HepG2 (cell line): ENCODE measurements around the gene GUK1. TPM values are rescaled to one million over a fixed set of nuclear protein-coding genes. Genes with fewer than 3 reads are reported as not detected.

ENCODE experiments used
- ATAC-seq: fragments of 200-7000 bp; cut with Tn5 transposase; 3 replicates; pipeline ENCODE4 v1.9.1; 2020; ENCODE audit warnings: mild to moderate bottlenecking, moderate library complexity
- BruUV-seq: library from RNA; stranded (reverse); fragments of 400-500 nt; replicated peaks from 2 replicates; lab custom pipeline; 2021; lab: Mats Ljungman, UMichigan
- CTCF ChIA-PET: fragments of 300-600 bp; formaldehyde crosslinking; extraction: SDS; loops from one replicate; lab custom pipeline; 2021; ENCODE audit warnings: low total read pairs, inconsistent platforms, low intra/inter-chr PET ratio; lab: Yijun Ruan, JAX
- POLR2A ChIA-PET: fragments of 350-600 bp; sonication (Branson Sonifier 250); formaldehyde crosslinking; loops from one replicate; lab custom pipeline; 2020; ENCODE audit warnings: antibody characterized with exemption, inconsistent platforms; lab: Yijun Ruan, JAX
- DNase-seq: peaks from one replicate; pipeline ENCODE4 v3.0.0-alpha.2; 2015; ENCODE audit warnings: low spot score
- FAIRE-seq: peaks from 3 replicates; lab custom pipeline; 2011; peaks lifted over from hg19 to GRCh38; lab: Jason Lieb, UNC
- H2AFZ ChIP-seq: one replicate; pipeline ENCODE4 v1.6.1; 2011; ENCODE audit warnings: low read length, inconsistent platforms
- H3K27ac ChIP-seq: fragments of 300-600 bp; 3 replicates; pipeline ENCODE4 v1.8.0; 2011; ENCODE audit warnings: mixed run types, mild to moderate bottlenecking, mixed read lengths, low read length, inconsistent platforms; ENCODE audit not compliant: insufficient read depth; ENCODE audit errors: extremely low read length
- H3K27me3 ChIP-seq, 2 experiments: fragments of 200-600 bp in 1 of 2; 2 replicates in 1 of 2; 3 replicates in 1 of 2; pipeline versions ENCODE4 v1.6.0 to v1.8.0; 2011; ENCODE audit warnings: low read length in 2 of 2, mild to moderate bottlenecking in 2 of 2, moderate library complexity in 2 of 2, inconsistent platforms in 1 of 2; ENCODE audit not compliant: insufficient read depth in 2 of 2, control insufficient read depth in 1 of 2
- H3K36me3 ChIP-seq, 2 experiments: fragments of 200-600 bp in 1 of 2; replicated peaks in 1 of 2; 2 replicates in 1 of 2; 3 replicates in 1 of 2; pipeline versions ENCODE4 v1.5.1 to v1.8.0; 2011; ENCODE audit warnings: low read length in 2 of 2, inconsistent platforms in 1 of 2; ENCODE audit not compliant: insufficient read depth in 2 of 2, control insufficient read depth in 1 of 2
- H3K4me1 ChIP-seq: 2 replicates; pipeline ENCODE4 v1.5.1; 2012; ENCODE audit warnings: low read length, inconsistent platforms; ENCODE audit not compliant: insufficient read depth
- H3K4me2 ChIP-seq: 2 replicates; pipeline ENCODE4 v1.6.0; 2011; ENCODE audit warnings: low read depth, low read length, inconsistent platforms
- H3K4me3 ChIP-seq, 3 experiments: fragments of 200-600 bp in 1 of 3; sonication (generic), shearing (Covaris generic) in 1 of 3; replicated peaks in 1 of 3; 2 replicates each; pipeline ENCODE4 v1.5.1; 2011 to 2016; ENCODE audit warnings: low read length in 3 of 3, inconsistent platforms in 2 of 3, low read depth in 2 of 3, mild to moderate bottlenecking in 2 of 3, control low read depth in 1 of 3, mixed read lengths in 1 of 3; ENCODE audit not compliant: insufficient read depth in 1 of 3
- H3K79me2 ChIP-seq: one replicate; pipeline ENCODE4 v1.6.1; 2011; ENCODE audit warnings: low read length, inconsistent platforms; ENCODE audit not compliant: insufficient read depth
- H3K9ac ChIP-seq: 2 replicates; pipeline ENCODE4 v1.6.0; 2011; ENCODE audit warnings: mild to moderate bottlenecking, low read depth, low read length, inconsistent platforms; ENCODE audit not compliant: insufficient read depth
- H3K9me3 ChIP-seq: 2 replicates; pipeline ENCODE4 v1.5.1; 2012; ENCODE audit warnings: mild to moderate bottlenecking, low read length
- H4K20me1 ChIP-seq: 2 replicates; pipeline ENCODE4 v1.6.0; 2011; ENCODE audit warnings: inconsistent platforms, mild to moderate bottlenecking, low read length, moderate library complexity; ENCODE audit not compliant: insufficient read depth
- ADNP ChIP-seq: sonication (generic); formaldehyde crosslinking; IDR thresholded peaks from 2 replicates; pipeline ENCODE4 v1.4.0; 2020; ENCODE audit warnings: missing genetic modification reagents
- CBX2 ChIP-seq, 2 experiments: fragments of 200-600 bp in 1 of 2; sonication (generic); formaldehyde crosslinking in 1 of 2; IDR thresholded peaks; 2 replicates each; pipeline versions ENCODE4 v1.7.0 to v1.8.1; 2018 to 2022; ENCODE audit warnings: low read depth in 2 of 2, low read length in 1 of 2, mild to moderate bottlenecking in 1 of 2, missing genetic modification reagents in 1 of 2
- CCDC6 ChIP-seq: sonication (generic); formaldehyde crosslinking; IDR thresholded peaks from 2 replicates; pipeline ENCODE4 v1.8.1; 2022; ENCODE audit warnings: mild to moderate bottlenecking, missing genetic modification reagents, moderate library complexity
- DDIT3 ChIP-seq: sonication (generic); formaldehyde crosslinking; IDR thresholded peaks from 2 replicates; pipeline ENCODE4 v1.4.0; 2020; ENCODE audit warnings: mild to moderate bottlenecking, missing genetic modification reagents
- FOSL2 ChIP-seq: sonication (generic); formaldehyde crosslinking; IDR thresholded peaks from 2 replicates; pipeline ENCODE4 v1.4.0; 2020; ENCODE audit warnings: missing genetic modification reagents
- GATAD1 ChIP-seq: IDR thresholded peaks from 2 replicates; pipeline ENCODE4 v1.6.1; 2016; ENCODE audit warnings: missing genetic modification reagents, missing compliant biosample characterization
- HNRNPH1 ChIP-seq: fragments of 200-400 bp; formaldehyde crosslinking; optimal IDR thresholded peaks from 2 replicates; pipeline ENCODE3; 2017; ENCODE audit warnings: mild to moderate bottlenecking, low read depth, low read length
- IRF9 ChIP-seq: sonication (generic); formaldehyde crosslinking; IDR thresholded peaks from 2 replicates; pipeline ENCODE4 v1.8.0; 2022; ENCODE audit warnings: missing genetic modification reagents, mild to moderate bottlenecking, borderline replicate concordance
- SMARCC2 ChIP-seq: fragments of 450-650 bp; IDR thresholded peaks from 2 replicates; pipeline ENCODE4 v1.6.1; 2017; ENCODE audit warnings: antibody characterized with exemption, mild to moderate bottlenecking
- SP2 ChIP-seq: sonication (generic); formaldehyde crosslinking; IDR thresholded peaks from 2 replicates; pipeline ENCODE4 v1.5.1; 2020; ENCODE audit warnings: mild to moderate bottlenecking, missing genetic modification reagents
- ZBTB40 ChIP-seq, 2 experiments: fragments of 450-650 bp in 1 of 2; sonication (generic) in 1 of 2; formaldehyde crosslinking in 1 of 2; IDR thresholded peaks; 2 replicates each; pipeline versions ENCODE4 v1.6.1 to v1.8.0; 2016 to 2022; ENCODE audit warnings: antibody characterized with exemption in 1 of 2, mild to moderate bottlenecking in 1 of 2, missing genetic modification reagents in 1 of 2
- ZNF34 ChIP-seq: sonication (generic); formaldehyde crosslinking; IDR thresholded peaks from 2 replicates; pipeline ENCODE4 v1.4.0; 2020; ENCODE audit warnings: mild to moderate bottlenecking, missing genetic modification reagents, borderline replicate concordance
- ZNF446 ChIP-seq: sonication (generic); formaldehyde crosslinking; IDR thresholded peaks from 2 replicates; pipeline ENCODE4 v1.5.0; 2020; ENCODE audit warnings: mild to moderate bottlenecking, missing genetic modification reagents
- ZNF746 ChIP-seq: sonication (generic); formaldehyde crosslinking; IDR thresholded peaks from 2 replicates; pipeline ENCODE4 v1.8.0; 2022; ENCODE audit warnings: mild to moderate bottlenecking, missing genetic modification reagents
- WGBS: methylation state at CpG from one replicate; pipeline ENCODE4 v1.1.6; 2017; ENCODE audit warnings: low lambda C conversion rate; 5-methylcytosine and 5-hydroxymethylcytosine counted together
- in situ Hi-C: cut with HindIII; loops from 2 replicates; pipeline ENCODE4 v1.10.0; 2017; ENCODE audit warnings: low pct_unique_long_range_greater_than_20kb; ENCODE audit not compliant: extremely low pct_ligation_motif_present
- intact Hi-C: fragments of 100-400 bp; cut with micrococcal nuclease; formaldehyde crosslinking; loops from one replicate; pipeline ENCODE4 v1.10.0; 2022; ENCODE audit not compliant: unreplicated experiment
- polyA plus RNA-seq, 8 experiments: library from polyadenylated mRNA; depleted of rRNA in 3 of 8; stranded (reverse) in 7 of 8; unstranded in 1 of 8; fragments of >200 nt; fragmentation: Illumina TruSeq in 4 of 8; extraction: Trizol in 4 of 8; gene quantifications; 2 replicates each; pipeline versions ENCODE4 v1.2.1 to v1.2.3, GENCODE V29; 2011 to 2016; ENCODE audit warnings: low read depth in 4 of 8, missing spikeins in 1 of 8, mixed read lengths in 1 of 8; ENCODE audit not compliant: insufficient read depth in 1 of 8
- total RNA-seq, 5 experiments: library from RNA; depleted of rRNA; stranded (reverse); fragments of >200 nt; fragmentation: Illumina TruSeq; extraction: Trizol; gene quantifications; 2 replicates each; pipeline ENCODE4 v1.2.3, GENCODE V29; 2016; ENCODE audit warnings: low read depth in 1 of 5

The GUK1 gene
- total and polyA plus RNA-seq, 2 of the 13 experiments (the other 11 are each of a cell fraction or from before 2014, with no cell fraction given), result 116 to 154 TPM

GRCh38 chr1:228148196-228148861, 8.2 kb downstream of the GUK1 start:
- Histone ChIP-seq H3K36me3 (peaks cover 2 to 17% of the 10 kb centered on the region in 2 experiments; a peak in 4 of 5 replicates), H3K9me3 (no peaks in the 10 kb centered on the region), H3K79me2 (peaks cover 34% of the 10 kb centered on the region), H3K27ac (no peak overlapping the region), H4K20me1 (peaks cover 20% of the 10 kb centered on the region; the same call in 1 of the 2 replicates), H3K4me2 (no peak overlapping the region), H3K27me3 (no peaks in the 10 kb centered on the region), H3K4me3 (no peak overlapping the region), H3K4me1 (peaks cover 49% of the 10 kb centered on the region), H2AFZ (no peak overlapping the region), H3K9ac (no peak overlapping the region)
- intact Hi-C loops, result no loop called here
- no peak for DNase-seq
- ATAC-seq, result no peak
- BruUV-seq, result no TSS peak
- no peak for FAIRE-seq
- WGBS, result 72% methylated on average over 3 of the region's 18 CpGs
- ChIA-PET POLR2A (interaction anchor here (0.6 to 7.9 kb wide), 3 partner anchors 10 to 17 kb away, joined by 4 to 72 read pairs (median 5); partner anchors contain the start of gene IBA57), CTCF (no interaction called here)
- in situ Hi-C loops, result no loop called here
- TF ChIP-seq GATAD1 (CRISPR knock-in tag), result no peak
- TF ChIP-seq ADNP (CRISPR knock-in tag), result no peak
- no peak for TF ChIP-seq SMARCC2
- no peak for TF ChIP-seq ZNF746 (CRISPR knock-in tag)
- TF ChIP-seq CCDC6 (CRISPR knock-in tag), result no peak
- TF ChIP-seq CBX2 (IDR thresholded peaks at IDR 0.05; ENCODE audit: low read depth, low read length), result no peak
- TF ChIP-seq CBX2 (CRISPR knock-in tag; IDR thresholded peaks at IDR 0.05; ENCODE audit: low read depth), result no peak
- no peak for TF ChIP-seq HNRNPH1
- TF ChIP-seq SP2, result no peak
- TF ChIP-seq IRF9, result no peak
- TF ChIP-seq ZBTB40 (IDR thresholded peaks at IDR 0.05), result no peak
- no peak for TF ChIP-seq ZBTB40 (CRISPR knock-in tag; IDR thresholded peaks at IDR 0.05)
- TF ChIP-seq FOSL2, result no peak
- TF ChIP-seq ZNF34 (CRISPR knock-in tag), result no peak
- TF ChIP-seq DDIT3, result no peak
- no peak for TF ChIP-seq ZNF446 (CRISPR knock-in tag)
